Activated CD8-positive, alpha-beta memory T cell treated with anti-CD3 and anti-CD28 coated beads for 36 hours (primary cell): ENCODE data around the gene PPFIA4. TPM values are rescaled to one million over a fixed set of nuclear protein-coding genes. Genes with fewer than 3 reads are reported as not detected.

Experiments used
- CTCF ChIA-PET: fragments of 350-600 bp; sonication (Branson Sonifier 250); formaldehyde crosslinking; loops from one replicate; lab custom pipeline; 2021; ENCODE audit warnings: antibody characterized with exemption; lab: Charles Lee
- POLR2A ChIA-PET: fragments of 350-600 bp; sonication (Branson Sonifier 250); formaldehyde crosslinking; loops from one replicate; lab custom pipeline; 2021; ENCODE audit warnings: antibody characterized with exemption; lab: Charles Lee
- total RNA-seq, 2 experiments: library from RNA; stranded (reverse); gene quantifications; one replicate each; pipeline ENCODE4 v1.2.3, GENCODE V29; 2021

PPFIA4 gene
- total RNA-seq, 2 experiments from 2014 or later: 14.7 TPM

GRCh38 chr1:203103829-203104495 is 77.7 kb downstream of the PPFIA4 start:
- POLR2A ChIA-PET: no interaction called here

GRCh38 chr1:203104789-203105390 is 78.6 kb downstream of the PPFIA4 start:
- ChIA-PET POLR2A (no interaction called here), CTCF (no interaction called here)

More at GRCh38 chr1:203103829-203104495, 77.7 kb downstream of the PPFIA4 start:
- CTCF ChIA-PET: no interaction called here

- POLR2A ChIA-PET: no interaction called here
- CTCF ChIA-PET: no interaction called here
Observed at GRCh38 chr1:203112475-203112874, 86.2 kb downstream of the PPFIA4 start.

GRCh38 chr1:203113308-203113707 is 87.0 kb downstream of the PPFIA4 start:
- ChIA-PET CTCF (no interaction called here), POLR2A (interaction anchor here (0.5 kb wide), 1 partner anchor 62 kb away, joined by 3 read pairs; no protein-coding TSS in a partner anchor)

- ChIA-PET POLR2A (no interaction called here), CTCF (no interaction called here)
Observed at GRCh38 chr1:203114202-203114601, 87.9 kb downstream of the PPFIA4 start.

GRCh38 chr1:203116091-203116820 is 90.0 kb downstream of the PPFIA4 start:
- ChIA-PET CTCF (interaction anchor here (0.9 kb wide), 1 partner anchor 17 kb away, joined by 3 read pairs; no protein-coding TSS in a partner anchor), POLR2A (no interaction called here)

GRCh38 chr1:203117611-203118575 is 91.6 kb downstream of the PPFIA4 start:
- ChIA-PET CTCF (interaction anchor here (0.5 to 1.5 kb wide), 6 partner anchors 17 to 149 kb away, joined by 3 to 7 read pairs (median 4); no protein-coding TSS in a partner anchor), POLR2A (no interaction called here)

- POLR2A ChIA-PET: no interaction called here
- CTCF ChIA-PET: no interaction called here
Observed at GRCh38 chr1:203120325-203121153, 94.2 kb downstream of the PPFIA4 start.

- ChIA-PET POLR2A (no interaction called here), CTCF (interaction anchor here (0.8 kb wide), 1 partner anchor 95 kb away, joined by 3 read pairs; no protein-coding TSS in a partner anchor)
Observed at GRCh38 chr1:203121186-203122015, 95.1 kb downstream of the PPFIA4 start.

GRCh38 chr1:203122159-203122558 is 95.9 kb downstream of the PPFIA4 start:
- ChIA-PET POLR2A (no interaction called here), CTCF (interaction anchor here (0.8 kb wide), 1 partner anchor 94 kb away, joined by 3 read pairs; no protein-coding TSS in a partner anchor)

- ChIA-PET CTCF (no interaction called here), POLR2A (no interaction called here)
Observed at GRCh38 chr1:203124011-203124410, 97.7 kb downstream of the PPFIA4 start.

- POLR2A ChIA-PET: no interaction called here
- CTCF ChIA-PET: no interaction called here
Observed at GRCh38 chr1:203124546-203125317, 98.4 kb downstream of the PPFIA4 start.

- ChIA-PET POLR2A (no interaction called here), CTCF (no interaction called here)
Observed at GRCh38 chr1:203126151-203126865, 100.0 kb downstream of the PPFIA4 start.

- CTCF ChIA-PET: no interaction called here
- POLR2A ChIA-PET: no interaction called here
Observed at GRCh38 chr1:203126866-203127665, 100.8 kb downstream of the PPFIA4 start.
